Measurements from ENCODE around the gene RBM38. TPM values are rescaled to one million over a fixed set of nuclear protein-coding genes. Genes with fewer than 3 reads are reported as not detected.
A peak's percentile ranks its signal among the peaks of the same experiment; 100 is the strongest.

The RBM38 gene
- total RNA-seq, 4 donors from 2014 or later = 67.6 to 203 (median 139) TPM

- no peak for TF ChIP-seq EP300 (IDR thresholded peaks at IDR 0.05)
- TF ChIP-seq POLR2A (IDR thresholded peaks at IDR 0.05; ENCODE audit: low read depth) = no peak
- TF ChIP-seq, protein P1, sequence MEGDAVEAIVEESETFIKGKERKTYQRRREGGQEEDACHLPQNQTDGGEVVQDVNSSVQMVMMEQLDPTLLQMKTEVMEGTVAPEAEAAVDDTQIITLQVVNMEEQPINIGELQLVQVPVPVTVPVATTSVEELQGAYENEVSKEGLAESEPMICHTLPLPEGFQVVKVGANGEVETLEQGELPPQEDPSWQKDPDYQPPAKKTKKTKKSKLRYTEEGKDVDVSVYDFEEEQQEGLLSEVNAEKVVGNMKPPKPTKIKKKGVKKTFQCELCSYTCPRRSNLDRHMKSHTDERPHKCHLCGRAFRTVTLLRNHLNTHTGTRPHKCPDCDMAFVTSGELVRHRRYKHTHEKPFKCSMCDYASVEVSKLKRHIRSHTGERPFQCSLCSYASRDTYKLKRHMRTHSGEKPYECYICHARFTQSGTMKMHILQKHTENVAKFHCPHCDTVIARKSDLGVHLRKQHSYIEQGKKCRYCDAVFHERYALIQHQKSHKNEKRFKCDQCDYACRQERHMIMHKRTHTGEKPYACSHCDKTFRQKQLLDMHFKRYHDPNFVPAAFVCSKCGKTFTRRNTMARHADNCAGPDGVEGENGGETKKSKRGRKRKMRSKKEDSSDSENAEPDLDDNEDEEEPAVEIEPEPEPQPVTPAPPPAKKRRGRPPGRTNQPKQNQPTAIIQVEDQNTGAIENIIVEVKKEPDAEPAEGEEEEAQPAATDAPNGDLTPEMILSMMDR (IDR thresholded peaks at IDR 0.05) = no peak
- TF ChIP-seq POLR2AphosphoS5 (IDR thresholded peaks at IDR 0.05) = no peak
- no peaks in the 10 kb centered on the region for H3K36me3 ChIP-seq
- no peak overlapping the region for H3K4me3 ChIP-seq
- no peak for DNase-seq (ENCODE audit: extremely low spot score)
- peaks cover 0 to 5% (median 2%) of the 10 kb centered on the region in 4 donors for H3K9me3 ChIP-seq
- WGBS = 76% methylated on average over 3 of the region's 3 CpGs
- H3K27ac ChIP-seq (replicated peaks in 1 of 4) = peak overlapping the region; percentile 90 to 96 (median 96)
- peaks cover 48 to 83% (median 65%) of the 10 kb centered on the region in 4 donors for H3K4me1 ChIP-seq
- intact Hi-C loops (cut with DNase I) = no loop called here
- H3K27me3 ChIP-seq = peaks cover 0 to 6% (median 0%) of the 10 kb centered on the region in 4 donors
These were observed 54.6 kb downstream of the RBM38 start for GRCh38 chr20:57445774-57446173.

GRCh38 chr20:57448764-57449354 lies 57.7 kb downstream of the RBM38 start:
- Histone ChIP-seq H3K4me1 (peaks cover 35 to 72% (median 54%) of the 10 kb centered on the region in 4 donors), H3K36me3 (no peaks in the 10 kb centered on the region), H3K9me3 (peaks cover 0 to 5% (median 2%) of the 10 kb centered on the region in 4 donors), H3K27me3 (no peaks in the 10 kb centered on the region), H3K4me3 (no peak overlapping the region), H3K27ac (replicated peaks in 1 of 4) (peak overlapping the region in 3 of 4 donors; percentile 66 to 95 (median 74))
- DNase-seq (ENCODE audit: extremely low spot score) = no peak
- intact Hi-C loops (cut with DNase I) = no loop called here
- 91% methylated on average over 9 of the region's 9 CpGs for WGBS
- no peak for TF ChIP-seq POLR2AphosphoS5 (IDR thresholded peaks at IDR 0.05)
- TF ChIP-seq EP300 (IDR thresholded peaks at IDR 0.05) = no peak
- no peak for TF ChIP-seq POLR2A (IDR thresholded peaks at IDR 0.05; ENCODE audit: low read depth)
- TF ChIP-seq, protein P1 (IDR thresholded peaks at IDR 0.05) = no peak

DNA sequence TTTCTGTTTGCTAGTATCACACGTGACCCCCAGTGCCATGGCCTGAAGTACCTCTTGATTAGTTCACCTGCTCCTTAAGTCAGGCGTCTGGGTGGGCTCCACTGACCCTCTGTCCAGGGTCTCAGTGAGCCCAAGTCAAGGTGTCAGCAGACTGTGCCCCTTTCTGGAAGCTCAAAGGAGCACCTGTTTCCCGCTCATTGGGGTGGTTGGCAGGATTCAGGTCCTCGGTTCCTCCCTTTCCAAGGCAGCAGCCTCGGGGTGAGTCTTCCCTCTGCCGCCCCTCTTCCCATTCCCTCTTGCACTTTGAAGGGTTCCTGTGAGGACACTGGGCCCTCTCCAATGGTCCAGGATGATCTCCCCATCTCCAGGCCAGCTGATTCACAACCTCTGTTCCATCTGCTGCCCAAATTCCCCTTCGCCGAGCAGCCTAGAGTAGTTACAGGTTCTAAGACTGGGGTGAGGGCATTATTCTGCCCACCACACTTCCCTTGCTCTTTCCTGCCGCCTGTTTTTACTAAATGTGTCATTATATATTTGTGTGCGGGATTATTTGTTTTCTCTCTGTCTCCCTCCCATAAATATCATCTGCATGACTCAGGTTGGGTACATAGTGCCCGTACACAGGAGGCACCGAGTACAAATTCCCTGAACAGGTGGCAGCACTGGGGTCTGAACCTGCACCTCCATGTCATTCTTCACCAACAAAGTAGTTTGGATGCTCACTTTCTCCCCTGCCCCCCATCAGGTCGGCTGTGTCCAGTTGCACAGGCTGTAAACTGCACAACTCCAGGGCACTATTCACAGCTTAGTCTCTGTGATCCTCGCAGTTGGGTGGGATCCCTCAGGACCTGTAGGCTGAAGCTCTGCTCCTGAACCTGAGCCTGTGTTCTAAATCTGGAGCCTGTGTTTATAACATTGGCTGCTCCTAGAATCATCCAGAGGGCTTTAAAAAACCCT lies 58.5 kb downstream of the RBM38 start:
- H3K4me1 ChIP-seq = peaks cover 30 to 64% (median 46%) of the 10 kb centered on the region in 4 donors
- H3K27me3 ChIP-seq = no peaks in the 10 kb centered on the region
- no peak overlapping the region for H3K4me3 ChIP-seq
- 70% methylated on average over 14 of the region's 14 CpGs for WGBS
- DNase-seq (ENCODE audit: extremely low spot score) = no peak
- TF ChIP-seq POLR2AphosphoS5 (IDR thresholded peaks at IDR 0.05) (no peak), EP300 (IDR thresholded peaks at IDR 0.05) (no peak), POLR2A (IDR thresholded peaks at IDR 0.05; ENCODE audit: low read depth) (no peak)
- TF ChIP-seq, protein P1 (IDR thresholded peaks at IDR 0.05) = no peak
- no peaks in the 10 kb centered on the region for H3K36me3 ChIP-seq
- intact Hi-C loops (cut with DNase I) = no loop called here
- peak overlapping the region; percentile 64 to 95 (median 70) for H3K27ac ChIP-seq (replicated peaks in 1 of 4)
- peaks cover 0 to 5% (median 2%) of the 10 kb centered on the region in 4 donors for H3K9me3 ChIP-seq

DNA sequence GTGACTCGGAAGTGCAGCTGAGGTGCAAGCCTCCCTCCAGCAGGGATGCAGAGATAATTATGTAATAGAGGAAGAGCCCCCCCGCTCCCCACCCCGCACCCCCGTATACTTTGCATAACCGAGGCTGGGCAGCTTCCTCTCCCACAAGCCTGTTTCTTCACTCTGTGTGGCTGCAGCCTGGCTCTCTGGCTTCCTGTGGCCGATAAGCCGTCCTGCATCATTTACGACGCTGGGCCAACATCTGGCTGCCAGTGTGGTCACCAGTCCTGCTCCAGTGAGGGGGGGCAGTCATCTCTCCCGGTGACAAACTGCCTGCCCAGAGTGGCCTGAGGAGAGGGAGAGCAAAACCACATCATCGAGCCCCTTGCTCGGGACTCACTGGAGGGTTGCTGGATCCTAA lies 59.2 kb downstream of the RBM38 start:
- Histone ChIP-seq H3K4me1 (peaks cover 24 to 57% (median 39%) of the 10 kb centered on the region in 4 donors), H3K9me3 (peaks cover 0 to 5% (median 2%) of the 10 kb centered on the region in 4 donors), H3K27me3 (no peaks in the 10 kb centered on the region), H3K36me3 (no peaks in the 10 kb centered on the region), H3K4me3 (no peak overlapping the region), H3K27ac (replicated peaks in 1 of 4) (peak overlapping the region; percentile 64 to 95 (median 70))
- WGBS = 7% methylated on average over 5 of the region's 12 CpGs
- DNase-seq (ENCODE audit: extremely low spot score) = no peak
- TF ChIP-seq POLR2A (IDR thresholded peaks at IDR 0.05; ENCODE audit: low read depth) = no peak
- TF ChIP-seq POLR2AphosphoS5 (IDR thresholded peaks at IDR 0.05) = no peak
- TF ChIP-seq, protein P1 (IDR thresholded peaks at IDR 0.05) = no peak
- no peak for TF ChIP-seq EP300 (IDR thresholded peaks at IDR 0.05)
- intact Hi-C loops (cut with DNase I) = no loop called here

Measured in esophagus muscularis mucosa (tissue), 4 donors.